ENCODE data around the gene CDK19.

DNA sequence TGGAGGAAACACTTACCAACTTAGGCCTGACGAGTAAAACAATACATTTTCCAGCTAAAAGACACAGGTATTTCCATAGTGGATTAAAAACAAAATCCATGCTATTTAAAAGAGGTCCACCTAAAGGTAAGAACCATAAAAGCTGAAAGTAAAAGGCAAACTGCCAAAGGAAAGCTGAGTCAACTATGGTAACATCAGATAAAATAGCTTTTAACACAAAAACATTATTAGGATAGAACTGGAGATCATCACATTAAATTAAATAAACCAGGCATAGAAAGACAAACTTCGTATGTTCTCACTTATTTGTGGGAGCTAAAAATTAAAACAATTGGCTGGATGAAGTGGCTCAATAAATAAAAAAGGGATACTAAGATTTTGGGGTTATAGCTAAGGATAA is 172.1 kb downstream of the CDK19 start:
- no peak for TF ChIP-seq POLR2A (IDR thresholded peaks at IDR 0.05; ENCODE audit: low read length)
- TF ChIP-seq GATA1 (IDR thresholded peaks at IDR 0.05; ENCODE audit: low read depth, low read length) = no peak

Data from erythroblast (primary cell).